HepG2 (cell line): Measurements from ENCODE around the gene HOXD9. TPM values are rescaled to one million over a fixed set of nuclear protein-coding genes. Genes with fewer than 3 reads are reported as not detected.
A peak's percentile ranks its signal among the peaks of the same experiment; 100 is the strongest.

Experiments
- BRCA1 ChIP-seq: sonication (generic); formaldehyde crosslinking; IDR thresholded peaks from 2 replicates; pipeline ENCODE4 v1.4.0; 2020; ENCODE audit warnings: missing genetic modification reagents
- CHCHD3 ChIP-seq: sonication (generic); formaldehyde crosslinking; IDR thresholded peaks from 2 replicates; pipeline ENCODE4 v1.8.0; 2022; ENCODE audit warnings: mild to moderate bottlenecking, missing genetic modification reagents, moderate library complexity
- ELF3 ChIP-seq: IDR thresholded peaks from 2 replicates; pipeline ENCODE4 v1.6.1; 2016; ENCODE audit warnings: missing genetic modification reagents, missing compliant biosample characterization
- FUBP1 ChIP-seq: sonication (generic); formaldehyde crosslinking; IDR thresholded peaks from 2 replicates; pipeline ENCODE4 v1.5.1; 2020; ENCODE audit warnings: missing genetic modification reagents, mild to moderate bottlenecking, borderline replicate concordance
- GTF3A ChIP-seq: sonication (generic); formaldehyde crosslinking; conservative IDR thresholded peaks from 2 replicates; pipeline ENCODE4 v1.4.0; 2020; ENCODE audit warnings: mild to moderate bottlenecking, missing genetic modification reagents
- LBX2 ChIP-seq: sonication (generic); formaldehyde crosslinking; IDR thresholded peaks from 2 replicates; pipeline ENCODE4 v1.5.0; 2020; ENCODE audit warnings: missing genetic modification reagents, mild to moderate bottlenecking, borderline replicate concordance
- SAP130 ChIP-seq: IDR thresholded peaks from 2 replicates; pipeline ENCODE4 v1.6.1; 2016; ENCODE audit warnings: low read depth
- SMAD3 ChIP-seq: sonication (generic); formaldehyde crosslinking; IDR thresholded peaks from 2 replicates; pipeline ENCODE4 v1.4.0; 2020; ENCODE audit warnings: missing genetic modification reagents
- SNRNP70 ChIP-seq: fragments of 200-400 bp; formaldehyde crosslinking; IDR thresholded peaks from 2 replicates; pipeline ENCODE4 v1.6.1; 2017; ENCODE audit warnings: mild to moderate bottlenecking, low read depth, low read length, moderate library complexity
- SOX5 ChIP-seq: IDR thresholded peaks from 2 replicates; pipeline ENCODE4 v1.6.1; 2016; ENCODE audit warnings: borderline replicate concordance
- SRSF1 ChIP-seq: fragments of 200-400 bp; formaldehyde crosslinking; optimal IDR thresholded peaks from 2 replicates; pipeline ENCODE3; 2017; ENCODE audit warnings: mild to moderate bottlenecking, low read depth, low read length, moderate library complexity
- ZBTB38 ChIP-seq: sonication (generic); formaldehyde crosslinking; IDR thresholded peaks from 2 replicates; pipeline ENCODE4 v1.5.1; 2020; ENCODE audit warnings: mild to moderate bottlenecking, missing genetic modification reagents
- ZNF17 ChIP-seq: sonication (generic); formaldehyde crosslinking; IDR thresholded peaks from 2 replicates; pipeline ENCODE4 v1.5.0; 2020; ENCODE audit warnings: mild to moderate bottlenecking, missing genetic modification reagents
- ZNF547 ChIP-seq: sonication (generic); formaldehyde crosslinking; IDR thresholded peaks from 2 replicates; pipeline ENCODE4 v1.5.1; 2020; ENCODE audit warnings: mild to moderate bottlenecking, missing genetic modification reagents
- ZNF800 ChIP-seq: sonication (generic); formaldehyde crosslinking; IDR thresholded peaks from 2 replicates; pipeline ENCODE4 v1.4.0; 2020; ENCODE audit warnings: missing genetic modification reagents
- polyA plus RNA-seq, 8 experiments: library from polyadenylated mRNA; depleted of rRNA in 3 of 8; stranded (reverse) in 7 of 8; unstranded in 1 of 8; fragments of >200 nt; fragmentation: Illumina TruSeq in 4 of 8; extraction: Trizol in 4 of 8; gene quantifications; 2 replicates each; pipeline versions ENCODE4 v1.2.1 to v1.2.3, GENCODE V29; 2011 to 2016; ENCODE audit warnings: low read depth in 4 of 8, missing spikeins in 1 of 8, mixed read lengths in 1 of 8; ENCODE audit not compliant: insufficient read depth in 1 of 8
- total RNA-seq, 5 experiments: library from RNA; depleted of rRNA; stranded (reverse); fragments of >200 nt; fragmentation: Illumina TruSeq; extraction: Trizol; gene quantifications; 2 replicates each; pipeline ENCODE4 v1.2.3, GENCODE V29; 2016; ENCODE audit warnings: low read depth in 1 of 5
- TF ChIP-seq, protein P1 (sequence below): sonication (generic); formaldehyde crosslinking; conservative IDR thresholded peaks from 2 replicates; pipeline ENCODE4 v1.4.0; 2020; ENCODE audit warnings: mild to moderate bottlenecking, missing genetic modification reagents, moderate library complexity
- TF ChIP-seq, protein P2 (sequence below): sonication (generic); formaldehyde crosslinking; conservative IDR thresholded peaks from 2 replicates; pipeline ENCODE4 v1.4.0; 2020; ENCODE audit warnings: missing genetic modification reagents
- TF ChIP-seq, protein P3 (sequence below): sonication (generic); formaldehyde crosslinking; IDR thresholded peaks from 2 replicates; pipeline ENCODE4 v1.5.0; 2020; ENCODE audit warnings: missing genetic modification reagents

The HOXD9 gene
- total and polyA plus RNA-seq, 2 of the 13 experiments (the other 11 are each of a cell fraction or from before 2014, with no cell fraction given): not detected

DNA sequence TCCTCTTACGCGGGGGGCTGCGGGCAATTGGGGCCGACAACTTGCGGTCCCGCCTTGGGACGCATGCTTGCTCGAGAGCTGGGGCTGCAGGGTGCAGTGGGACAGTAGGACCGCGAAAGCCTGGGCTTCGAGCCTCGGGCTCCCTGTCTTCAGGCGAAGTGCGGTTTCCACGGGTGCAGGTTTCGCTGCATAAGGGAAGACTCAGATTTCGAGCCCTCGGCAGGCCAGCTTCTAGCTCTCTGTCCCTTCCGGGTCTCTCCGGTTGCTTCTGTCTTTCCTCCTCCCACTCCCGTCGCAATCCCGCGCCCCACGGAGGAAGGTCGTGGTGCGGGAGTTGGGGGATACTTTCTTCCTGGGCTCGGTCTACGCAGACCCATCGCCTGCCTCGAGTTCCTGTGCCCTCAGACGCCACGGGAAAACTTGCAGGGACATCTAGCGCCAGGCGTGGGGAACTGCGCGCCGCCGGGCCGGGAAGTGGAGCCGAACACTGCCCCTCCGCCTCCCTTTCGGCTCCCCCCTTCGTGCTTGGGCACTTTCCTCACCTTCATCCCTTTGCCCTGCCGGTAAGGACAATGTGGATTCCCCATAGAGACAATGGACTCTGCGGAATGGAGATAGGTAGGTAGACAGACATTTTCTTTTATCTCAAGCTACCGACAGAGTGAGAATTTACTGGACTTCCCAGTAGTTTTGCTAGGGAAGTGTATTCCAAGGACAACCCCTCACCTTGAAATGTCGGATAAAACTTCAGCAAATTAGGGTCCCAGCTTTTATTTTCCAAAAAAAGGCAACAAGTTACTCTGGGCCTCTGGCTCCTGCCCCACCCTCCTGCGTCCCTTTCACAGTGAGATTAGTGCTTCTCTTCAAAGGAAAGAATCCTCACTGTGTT is 34.2 kb upstream of the HOXD9 start (continued):
- peak; percentile 91 for TF ChIP-seq ZNF547 (CRISPR knock-in tag)
- no peak for TF ChIP-seq ZNF17 (CRISPR knock-in tag)
- TF ChIP-seq, protein P1, sequence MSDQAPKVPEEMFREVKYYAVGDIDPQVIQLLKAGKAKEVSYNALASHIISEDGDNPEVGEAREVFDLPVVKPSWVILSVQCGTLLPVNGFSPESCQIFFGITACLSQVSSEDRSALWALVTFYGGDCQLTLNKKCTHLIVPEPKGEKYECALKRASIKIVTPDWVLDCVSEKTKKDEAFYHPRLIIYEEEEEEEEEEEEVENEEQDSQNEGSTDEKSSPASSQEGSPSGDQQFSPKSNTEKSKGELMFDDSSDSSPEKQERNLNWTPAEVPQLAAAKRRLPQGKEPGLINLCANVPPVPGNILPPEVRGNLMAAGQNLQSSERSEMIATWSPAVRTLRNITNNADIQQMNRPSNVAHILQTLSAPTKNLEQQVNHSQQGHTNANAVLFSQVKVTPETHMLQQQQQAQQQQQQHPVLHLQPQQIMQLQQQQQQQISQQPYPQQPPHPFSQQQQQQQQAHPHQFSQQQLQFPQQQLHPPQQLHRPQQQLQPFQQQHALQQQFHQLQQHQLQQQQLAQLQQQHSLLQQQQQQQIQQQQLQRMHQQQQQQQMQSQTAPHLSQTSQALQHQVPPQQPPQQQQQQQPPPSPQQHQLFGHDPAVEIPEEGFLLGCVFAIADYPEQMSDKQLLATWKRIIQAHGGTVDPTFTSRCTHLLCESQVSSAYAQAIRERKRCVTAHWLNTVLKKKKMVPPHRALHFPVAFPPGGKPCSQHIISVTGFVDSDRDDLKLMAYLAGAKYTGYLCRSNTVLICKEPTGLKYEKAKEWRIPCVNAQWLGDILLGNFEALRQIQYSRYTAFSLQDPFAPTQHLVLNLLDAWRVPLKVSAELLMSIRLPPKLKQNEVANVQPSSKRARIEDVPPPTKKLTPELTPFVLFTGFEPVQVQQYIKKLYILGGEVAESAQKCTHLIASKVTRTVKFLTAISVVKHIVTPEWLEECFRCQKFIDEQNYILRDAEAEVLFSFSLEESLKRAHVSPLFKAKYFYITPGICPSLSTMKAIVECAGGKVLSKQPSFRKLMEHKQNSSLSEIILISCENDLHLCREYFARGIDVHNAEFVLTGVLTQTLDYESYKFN (CRISPR knock-in tag): no peak
- peak; percentile 60; the same call in 1 of the 2 replicates for TF ChIP-seq FUBP1 (CRISPR knock-in tag)
- TF ChIP-seq ELF3 (CRISPR knock-in tag): peak; percentile 29; the same call in 1 of the 2 replicates
- no peak for TF ChIP-seq SMAD3 (CRISPR knock-in tag)
- TF ChIP-seq LBX2 (CRISPR knock-in tag): no peak
- TF ChIP-seq, protein P2, sequence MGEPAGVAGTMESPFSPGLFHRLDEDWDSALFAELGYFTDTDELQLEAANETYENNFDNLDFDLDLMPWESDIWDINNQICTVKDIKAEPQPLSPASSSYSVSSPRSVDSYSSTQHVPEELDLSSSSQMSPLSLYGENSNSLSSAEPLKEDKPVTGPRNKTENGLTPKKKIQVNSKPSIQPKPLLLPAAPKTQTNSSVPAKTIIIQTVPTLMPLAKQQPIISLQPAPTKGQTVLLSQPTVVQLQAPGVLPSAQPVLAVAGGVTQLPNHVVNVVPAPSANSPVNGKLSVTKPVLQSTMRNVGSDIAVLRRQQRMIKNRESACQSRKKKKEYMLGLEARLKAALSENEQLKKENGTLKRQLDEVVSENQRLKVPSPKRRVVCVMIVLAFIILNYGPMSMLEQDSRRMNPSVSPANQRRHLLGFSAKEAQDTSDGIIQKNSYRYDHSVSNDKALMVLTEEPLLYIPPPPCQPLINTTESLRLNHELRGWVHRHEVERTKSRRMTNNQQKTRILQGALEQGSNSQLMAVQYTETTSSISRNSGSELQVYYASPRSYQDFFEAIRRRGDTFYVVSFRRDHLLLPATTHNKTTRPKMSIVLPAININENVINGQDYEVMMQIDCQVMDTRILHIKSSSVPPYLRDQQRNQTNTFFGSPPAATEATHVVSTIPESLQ (CRISPR knock-in tag): no peak
- TF ChIP-seq ZBTB38 (CRISPR knock-in tag): peak; percentile 59; the same call in 1 of the 2 replicates
- TF ChIP-seq SOX5 (CRISPR knock-in tag): no peak
- TF ChIP-seq GTF3A: no peak
- TF ChIP-seq SAP130 (CRISPR knock-in tag): no peak
- no peak for TF ChIP-seq SRSF1
- no peak; the same call in 1 of the 2 replicates for TF ChIP-seq ZNF800 (CRISPR knock-in tag)
- TF ChIP-seq, protein P3, sequence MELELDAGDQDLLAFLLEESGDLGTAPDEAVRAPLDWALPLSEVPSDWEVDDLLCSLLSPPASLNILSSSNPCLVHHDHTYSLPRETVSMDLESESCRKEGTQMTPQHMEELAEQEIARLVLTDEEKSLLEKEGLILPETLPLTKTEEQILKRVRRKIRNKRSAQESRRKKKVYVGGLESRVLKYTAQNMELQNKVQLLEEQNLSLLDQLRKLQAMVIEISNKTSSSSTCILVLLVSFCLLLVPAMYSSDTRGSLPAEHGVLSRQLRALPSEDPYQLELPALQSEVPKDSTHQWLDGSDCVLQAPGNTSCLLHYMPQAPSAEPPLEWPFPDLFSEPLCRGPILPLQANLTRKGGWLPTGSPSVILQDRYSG (CRISPR knock-in tag): no peak
- TF ChIP-seq CHCHD3 (CRISPR knock-in tag): peak; percentile 50; the same call in 1 of the 2 replicates
- no peak for TF ChIP-seq SNRNP70
- TF ChIP-seq BRCA1: no peak
